Activated CD4-positive, CD25-positive, alpha-beta regulatory T cell treated with anti-CD3 and anti-CD28 coated beads, Interleukin-2, amount 50 U/mL, for 72 hours (primary cell): ENCODE measurements around the gene PWWP2A.
A peak's percentile ranks its signal among the peaks of the same experiment; 100 is the strongest.
"Not testable (repeated sequence)": the region's sequence is repeated elsewhere in the genome, so short reads cannot be mapped to it uniquely, and the experiment has no call there.

Source experiments
- DNase-seq: peaks from one replicate; pipeline ENCODE4 v3.0.0; 2021

The PWWP2A gene, protein sequence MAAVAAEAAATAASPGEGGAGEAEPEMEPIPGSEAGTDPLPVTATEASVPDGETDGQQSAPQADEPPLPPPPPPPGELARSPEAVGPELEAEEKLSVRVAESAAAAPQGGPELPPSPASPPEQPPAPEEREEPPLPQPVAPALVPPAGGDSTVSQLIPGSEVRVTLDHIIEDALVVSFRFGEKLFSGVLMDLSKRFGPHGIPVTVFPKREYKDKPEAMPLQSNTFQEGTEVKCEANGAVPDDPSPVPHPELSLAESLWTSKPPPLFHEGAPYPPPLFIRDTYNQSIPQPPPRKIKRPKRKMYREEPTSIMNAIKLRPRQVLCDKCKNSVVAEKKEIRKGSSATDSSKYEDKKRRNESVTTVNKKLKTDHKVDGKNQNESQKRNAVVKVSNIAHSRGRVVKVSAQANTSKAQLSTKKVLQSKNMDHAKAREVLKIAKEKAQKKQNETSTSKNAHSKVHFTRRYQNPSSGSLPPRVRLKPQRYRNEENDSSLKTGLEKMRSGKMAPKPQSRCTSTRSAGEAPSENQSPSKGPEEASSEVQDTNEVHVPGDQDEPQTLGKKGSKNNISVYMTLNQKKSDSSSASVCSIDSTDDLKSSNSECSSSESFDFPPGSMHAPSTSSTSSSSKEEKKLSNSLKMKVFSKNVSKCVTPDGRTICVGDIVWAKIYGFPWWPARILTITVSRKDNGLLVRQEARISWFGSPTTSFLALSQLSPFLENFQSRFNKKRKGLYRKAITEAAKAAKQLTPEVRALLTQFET

DNA sequence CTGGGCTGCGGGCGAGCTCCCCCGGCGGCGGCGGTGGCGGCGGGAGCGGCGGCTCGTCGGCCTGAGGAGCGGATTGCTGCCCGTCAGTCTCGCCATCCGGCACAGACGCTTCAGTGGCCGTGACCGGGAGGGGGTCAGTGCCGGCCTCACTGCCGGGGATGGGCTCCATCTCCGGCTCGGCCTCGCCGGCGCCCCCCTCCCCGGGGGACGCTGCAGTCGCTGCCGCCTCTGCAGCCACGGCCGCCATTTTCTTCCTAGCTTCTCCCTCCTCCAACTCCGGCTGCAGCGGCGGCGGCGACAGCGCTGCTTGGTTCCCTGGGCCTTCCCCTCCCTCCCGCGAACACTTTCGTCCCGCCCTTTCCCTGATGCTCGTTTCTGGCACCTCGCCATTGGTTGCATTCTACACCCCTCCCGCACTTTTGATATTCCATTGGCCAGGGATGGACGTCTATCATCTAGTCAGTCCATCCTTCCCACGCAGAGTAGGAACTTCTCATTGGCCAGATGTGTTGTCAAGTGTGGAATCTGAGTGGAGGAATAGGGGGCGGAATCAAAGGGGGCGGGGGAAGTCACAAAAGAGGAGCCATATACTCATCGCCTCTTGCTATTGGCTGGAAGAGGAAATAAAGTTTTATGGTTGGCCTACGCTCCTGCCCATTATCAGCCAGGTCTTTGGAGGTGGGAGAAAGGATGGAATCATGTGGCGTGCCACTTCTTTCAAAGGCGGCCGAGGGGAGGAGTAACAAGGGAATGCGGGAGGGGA lies at the start of gene PWWP2A:
Gene PWWP2A (minus strand): TSS at position 309 of the 763 bp plus-strand sequence. CDS start 62 bp downstream, at position 247.
- DNase-seq, result peak; percentile 89

DNA sequence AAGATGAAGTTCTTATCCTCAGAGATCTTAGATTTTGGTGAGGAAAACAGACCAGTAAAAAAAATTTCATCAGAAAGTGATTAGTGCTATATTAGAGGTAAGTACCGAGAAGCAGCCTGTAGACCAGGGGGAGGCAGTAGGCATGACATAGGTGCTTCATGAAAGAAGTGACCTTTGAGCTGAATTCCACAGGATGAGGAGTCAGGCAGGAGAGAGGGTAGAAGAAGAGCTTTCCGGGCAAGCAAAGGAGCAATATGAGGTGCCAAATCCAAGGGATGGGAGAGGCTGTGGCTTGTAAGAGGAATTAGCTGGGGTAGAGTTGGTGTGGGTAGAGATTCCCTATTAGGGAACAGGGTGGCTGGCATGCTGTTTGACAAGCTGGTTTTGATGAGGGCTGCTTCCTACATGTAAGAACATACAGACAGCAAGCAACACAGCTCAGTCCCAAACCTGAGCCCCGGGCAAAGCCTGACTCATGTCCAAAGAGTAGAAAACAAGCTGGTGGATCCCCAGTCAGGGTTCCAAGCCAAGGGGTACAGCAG lies 48.4 kb upstream of the PWWP2A start:
- no peak for DNase-seq

DNA sequence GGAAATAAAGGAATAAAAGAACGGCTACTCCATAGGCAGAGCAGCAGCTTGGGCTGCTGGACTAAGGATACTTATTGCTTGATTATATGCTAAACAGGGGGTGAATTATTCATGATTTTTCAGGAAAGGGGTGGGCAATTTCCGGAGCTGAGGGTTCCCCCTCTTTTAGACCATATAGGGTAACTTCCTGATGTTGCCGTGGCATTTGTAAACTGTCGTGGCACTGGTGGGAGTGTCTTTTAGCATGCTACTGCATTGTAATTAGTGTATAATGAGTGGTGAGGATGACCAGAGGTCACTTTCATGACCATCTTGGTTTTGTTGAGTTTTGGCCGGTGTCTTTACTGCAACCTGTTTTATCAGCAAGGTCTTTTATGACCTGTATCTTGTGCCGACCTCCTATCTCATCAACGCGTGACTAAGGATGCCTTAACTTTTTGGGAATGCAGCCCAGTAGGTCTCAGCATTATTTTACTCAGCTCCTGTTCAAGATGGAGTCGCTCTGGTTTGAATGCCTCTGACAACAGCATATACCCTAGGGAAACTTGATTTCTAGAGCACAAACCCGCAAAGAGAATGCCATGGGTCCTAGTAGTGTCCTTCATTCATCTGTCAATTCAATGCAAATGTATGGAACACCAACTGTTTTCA lies 47.8 kb upstream of the PWWP2A start:
- DNase-seq, result no peak

DNA sequence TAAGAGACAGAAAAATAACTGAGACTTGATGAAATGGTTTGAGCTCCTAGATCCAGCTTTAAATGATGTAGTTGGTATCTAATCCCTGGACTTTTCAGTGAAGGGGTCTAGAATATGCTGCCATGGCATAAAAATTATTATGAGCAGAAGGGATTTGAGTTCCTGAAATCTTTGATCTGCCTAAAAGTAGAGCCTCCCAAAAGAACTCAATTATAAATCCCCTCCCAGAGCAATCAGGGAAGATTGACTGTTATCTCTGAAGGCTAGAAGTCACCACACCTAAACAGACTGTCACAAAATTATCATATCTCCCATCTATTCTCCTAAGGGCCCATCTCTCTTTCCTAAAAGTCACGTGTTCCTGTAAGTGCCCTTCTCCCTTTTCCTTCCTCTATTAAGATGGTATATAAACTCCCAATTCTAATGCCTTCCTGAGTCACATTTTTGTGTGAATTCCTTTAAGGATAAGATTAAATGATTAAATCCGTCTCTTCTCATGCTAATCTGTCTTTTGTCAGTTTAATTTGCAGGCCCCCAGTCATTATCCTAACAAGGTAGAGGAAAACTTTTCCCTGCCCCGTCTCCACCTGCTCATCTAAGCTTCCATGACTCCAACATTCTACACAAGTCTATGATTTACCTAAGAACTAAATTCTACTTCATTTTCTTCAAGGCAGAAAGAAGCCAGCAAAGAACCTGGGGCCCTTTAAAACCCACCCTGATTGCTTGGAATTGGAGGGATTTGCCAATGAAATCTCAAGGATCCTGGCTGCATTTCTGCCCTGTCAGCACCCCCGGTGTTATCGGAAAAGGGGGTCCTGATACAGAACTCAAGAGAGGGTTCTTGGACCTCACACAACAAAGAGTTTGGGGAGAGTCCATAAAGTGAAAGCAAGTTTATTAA lies 47.1 kb upstream of the PWWP2A start:
- DNase-seq, result no peak

DNA sequence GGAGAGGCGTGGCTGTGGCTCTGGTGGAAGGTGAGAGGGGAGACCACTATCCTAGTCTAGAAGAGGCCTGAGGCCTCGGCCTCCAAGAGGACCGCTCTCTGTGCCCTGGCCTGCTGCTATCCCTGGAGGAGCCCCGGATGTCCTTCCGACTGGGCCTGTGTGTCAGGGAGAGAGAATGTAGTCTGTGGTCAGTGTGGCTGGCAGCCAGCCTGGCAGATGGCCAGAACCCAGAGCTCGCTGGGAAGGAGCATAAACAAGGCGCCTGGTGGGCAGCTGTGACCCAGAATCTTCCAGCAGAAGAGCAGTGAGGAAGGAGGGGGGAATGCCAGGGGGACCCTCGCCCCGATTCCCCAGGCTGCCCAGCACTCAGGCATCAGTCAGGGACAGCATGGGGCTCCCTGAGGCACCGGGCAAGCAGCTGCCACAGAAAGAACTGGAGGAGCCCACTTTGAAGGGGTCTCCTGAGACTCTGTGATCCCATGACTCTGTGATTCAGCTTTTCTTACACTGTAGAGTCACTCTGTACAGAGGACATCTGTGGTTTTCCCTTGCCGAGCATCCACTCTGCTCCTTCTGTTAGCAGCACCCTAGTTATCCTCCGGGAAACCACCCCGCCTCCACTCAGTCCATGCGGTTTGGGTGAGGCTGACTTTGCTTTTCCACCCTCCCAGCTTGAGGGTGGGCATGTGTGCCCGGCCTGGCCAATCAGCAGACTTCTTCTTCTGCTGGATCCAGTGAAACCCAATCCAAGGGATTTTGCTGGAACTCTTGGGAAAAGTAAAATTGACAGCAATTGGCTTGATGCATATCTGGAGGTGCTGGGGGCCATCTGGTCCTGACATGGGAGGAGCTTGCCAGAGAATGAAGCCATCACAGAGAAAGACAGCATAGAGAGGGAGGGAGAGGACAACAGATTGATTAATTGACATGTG lies 46.2 kb upstream of the PWWP2A start:
- no peak for DNase-seq

DNA sequence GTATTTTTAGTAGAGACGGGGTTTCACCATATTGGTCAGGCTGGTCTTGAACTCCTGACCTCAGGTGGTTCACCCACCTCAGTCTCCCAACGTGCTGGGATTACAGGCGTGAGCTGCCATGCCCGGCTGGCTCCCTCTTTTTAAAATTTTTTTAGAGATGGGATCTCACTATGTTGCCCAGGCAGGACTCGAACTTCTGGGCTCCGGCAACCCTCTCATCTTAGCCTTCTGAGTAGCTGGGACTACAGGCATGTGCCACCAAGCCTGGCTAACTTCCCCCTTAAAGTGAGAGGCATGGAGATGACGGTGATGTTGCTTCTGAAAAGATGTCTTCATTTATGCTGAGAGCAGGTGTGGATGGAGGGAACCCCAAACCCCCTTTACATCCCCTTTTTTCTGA lies 43.7 kb upstream of the PWWP2A start:
- no peak for DNase-seq

DNA sequence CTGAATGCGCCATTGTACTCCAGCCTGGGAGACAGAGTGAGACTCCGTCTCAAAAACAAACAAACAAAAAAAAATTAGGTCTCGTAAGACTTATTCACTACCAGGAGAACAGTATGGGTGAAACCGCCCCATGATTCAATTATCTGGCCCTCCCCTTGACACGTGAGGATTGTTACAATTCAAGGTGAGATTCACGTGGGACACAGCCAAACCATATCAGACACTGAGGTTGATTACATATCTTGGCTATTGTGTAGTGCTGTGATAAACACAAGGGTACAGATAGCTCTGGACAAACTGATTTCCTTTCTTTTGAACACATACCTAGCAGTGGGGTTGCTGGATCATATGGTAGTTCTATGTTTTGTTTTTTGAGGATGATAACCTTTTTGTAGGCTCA lies 42.4 kb upstream of the PWWP2A start:
- DNase-seq, result no peak

DNA sequence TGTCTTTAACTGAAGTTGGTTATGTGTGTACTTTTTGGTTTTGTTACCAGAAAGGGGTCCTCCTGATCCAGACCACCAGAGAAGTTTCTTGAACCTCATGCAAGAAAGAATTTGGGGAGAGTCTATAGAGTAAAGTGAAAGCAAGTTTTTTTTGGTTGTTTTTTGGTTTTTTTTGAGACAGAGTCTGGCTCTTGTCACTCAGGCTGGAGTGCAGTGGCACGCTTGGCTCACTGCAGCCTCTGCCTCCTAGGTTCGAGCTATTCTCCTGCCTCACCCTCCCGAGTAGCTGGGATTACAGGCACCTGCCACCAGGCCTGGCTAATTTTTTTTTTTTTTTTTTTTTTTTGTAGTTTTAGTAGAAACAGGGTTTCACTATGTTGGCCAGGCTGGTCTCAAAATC lies 41.6 kb upstream of the PWWP2A start:
- not testable (repeated sequence) for DNase-seq

DNA sequence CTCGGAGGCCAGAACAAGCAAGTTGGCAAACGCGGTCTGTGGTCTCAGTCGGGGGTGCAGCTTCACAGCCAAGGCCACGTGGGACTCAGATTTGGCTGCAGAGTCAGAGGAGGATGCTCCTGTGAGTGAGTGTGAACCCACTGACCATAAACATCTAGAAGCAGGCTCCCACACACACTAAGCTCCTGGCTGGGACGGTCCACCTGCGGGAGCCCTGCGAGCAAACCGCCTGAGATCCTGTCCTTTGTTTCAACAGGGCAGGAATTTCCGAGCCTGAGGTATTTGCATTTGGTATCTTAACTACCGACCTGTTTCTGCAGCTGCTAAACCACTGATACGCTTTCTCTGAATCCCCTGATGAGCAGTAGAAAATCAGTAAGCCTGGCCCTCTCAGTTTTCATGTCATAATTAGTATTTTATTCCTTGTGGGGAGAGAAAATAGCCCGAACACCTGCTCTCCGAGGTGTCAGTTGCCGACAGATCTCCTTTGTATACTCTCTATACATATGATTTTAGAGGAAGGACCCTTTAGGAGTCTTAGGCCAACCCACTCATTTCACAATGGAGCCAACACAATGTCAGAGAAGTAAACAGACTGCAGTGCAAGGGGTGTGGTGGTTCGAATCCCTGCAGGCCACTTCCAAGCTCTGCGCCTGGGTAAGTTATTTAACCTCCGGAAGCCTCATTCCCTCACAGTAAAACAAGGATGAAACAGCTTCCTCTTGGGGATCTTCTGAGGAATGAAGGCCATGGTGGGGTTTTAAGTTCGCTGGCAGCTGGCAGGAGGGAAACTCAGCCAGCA lies 40.9 kb upstream of the PWWP2A start:
- no peak for DNase-seq

DNA sequence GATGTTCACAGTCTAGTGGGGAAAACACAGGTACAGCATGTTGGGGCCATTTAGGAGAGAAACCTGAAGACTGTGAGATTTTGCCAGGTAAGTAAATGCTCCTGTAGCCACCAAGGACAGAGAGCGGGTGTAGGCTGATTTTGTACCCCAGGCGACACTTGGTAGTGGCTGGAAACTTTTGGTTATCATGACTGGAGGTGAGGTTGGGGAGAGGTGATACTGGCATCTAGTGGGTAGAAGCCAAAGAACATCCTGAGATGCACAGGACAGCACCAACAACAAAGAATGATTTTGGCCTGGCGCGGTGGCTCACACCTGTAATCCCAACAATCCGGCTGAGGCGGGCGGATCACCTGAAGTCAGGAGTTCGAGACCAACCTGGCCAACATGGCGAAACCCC lies 38.8 kb upstream of the PWWP2A start:
- DNase-seq, result no peak

DNA sequence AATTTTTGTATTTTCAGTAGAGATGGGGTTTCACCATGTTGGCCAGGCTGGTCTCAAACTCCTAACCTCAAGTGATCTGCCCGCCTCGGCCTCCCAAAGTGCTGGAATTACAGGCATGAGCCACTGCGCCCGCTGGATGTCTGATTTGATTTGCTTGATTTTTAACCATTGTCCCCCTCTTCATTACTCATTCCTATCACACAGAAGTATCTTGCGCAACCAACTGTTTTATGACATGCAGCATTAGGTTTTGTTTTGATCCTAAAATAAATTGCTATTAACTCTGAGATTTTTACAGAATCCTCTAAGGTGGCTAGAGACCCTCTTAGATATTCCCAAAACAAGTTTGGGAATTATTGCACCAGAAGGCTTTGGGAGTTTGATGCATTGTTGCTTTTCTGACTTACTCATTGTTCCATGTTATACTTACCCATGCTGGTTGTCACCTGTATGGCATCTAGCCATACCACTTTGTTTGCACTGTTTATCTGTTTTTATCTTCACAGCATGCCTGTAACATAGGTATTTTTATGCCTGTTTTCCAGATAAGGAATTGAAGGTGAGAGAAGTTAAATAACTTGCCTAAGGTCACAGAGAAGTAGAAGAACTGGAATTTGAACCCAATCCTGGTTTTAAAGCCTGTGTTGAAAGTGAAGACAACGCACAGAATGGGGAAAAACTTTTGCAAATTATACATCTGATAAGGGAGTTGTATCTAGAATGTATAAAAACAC lies 35.9 kb upstream of the PWWP2A start:
- DNase-seq, result no peak

DNA sequence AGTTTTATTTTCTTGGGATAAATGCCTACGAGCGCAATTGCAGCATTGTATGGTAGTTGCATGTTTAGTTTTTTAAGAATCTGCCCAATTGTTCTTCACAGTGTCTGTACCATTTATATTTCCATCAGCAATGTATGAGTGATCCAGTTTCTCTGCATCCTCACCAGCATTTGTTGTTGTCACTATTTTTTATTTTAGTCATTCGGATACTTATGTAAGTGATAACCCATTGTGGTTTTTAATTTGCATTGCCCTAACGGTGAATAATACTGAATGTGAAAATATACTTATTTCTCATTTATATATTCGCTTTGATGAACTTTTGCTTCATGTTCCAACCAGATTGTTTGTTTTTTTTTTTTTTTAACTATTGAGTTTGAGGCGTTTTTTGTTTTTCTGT lies 33.7 kb upstream of the PWWP2A start:
- no peak for DNase-seq

DNA sequence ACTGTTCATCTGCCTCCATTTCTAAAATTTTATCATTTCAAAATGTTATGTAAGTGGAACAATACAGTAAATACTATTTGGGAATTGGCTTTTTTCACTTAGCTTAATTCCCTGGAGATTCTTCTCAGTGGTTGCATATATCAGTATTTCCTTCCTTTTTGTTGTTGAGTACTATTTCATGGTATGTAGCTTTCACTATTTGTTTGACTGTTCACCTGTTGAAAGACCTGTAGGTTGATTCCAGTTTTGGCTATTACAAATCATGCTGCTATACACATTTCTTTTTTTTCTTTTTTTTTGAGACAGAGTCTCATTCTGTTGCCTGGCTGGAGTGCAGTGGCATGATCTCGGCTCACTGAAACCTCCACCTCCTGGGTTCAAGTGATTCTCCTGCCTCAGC lies 33.0 kb upstream of the PWWP2A start:
- DNase-seq, result no peak

DNA sequence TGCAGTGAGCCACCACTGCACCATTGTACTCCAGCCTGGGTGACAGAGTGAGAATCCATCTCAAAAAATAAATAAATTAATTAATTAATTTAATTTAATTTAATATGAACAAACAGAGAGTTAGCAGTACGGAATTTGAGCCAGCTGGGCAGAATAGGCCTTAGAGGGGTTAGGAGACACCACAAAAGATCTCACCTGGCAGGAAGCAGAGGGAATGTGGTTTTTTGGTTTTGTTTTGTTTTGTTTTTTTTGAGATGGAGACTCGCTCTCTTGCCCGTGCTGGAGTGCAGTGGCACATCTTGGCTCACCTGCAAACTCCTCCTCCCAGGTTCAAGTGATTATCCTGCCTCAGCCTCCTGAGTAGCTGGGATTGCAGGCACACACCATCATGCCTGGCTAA lies 31.8 kb upstream of the PWWP2A start:
- DNase-seq, result no peak

DNA sequence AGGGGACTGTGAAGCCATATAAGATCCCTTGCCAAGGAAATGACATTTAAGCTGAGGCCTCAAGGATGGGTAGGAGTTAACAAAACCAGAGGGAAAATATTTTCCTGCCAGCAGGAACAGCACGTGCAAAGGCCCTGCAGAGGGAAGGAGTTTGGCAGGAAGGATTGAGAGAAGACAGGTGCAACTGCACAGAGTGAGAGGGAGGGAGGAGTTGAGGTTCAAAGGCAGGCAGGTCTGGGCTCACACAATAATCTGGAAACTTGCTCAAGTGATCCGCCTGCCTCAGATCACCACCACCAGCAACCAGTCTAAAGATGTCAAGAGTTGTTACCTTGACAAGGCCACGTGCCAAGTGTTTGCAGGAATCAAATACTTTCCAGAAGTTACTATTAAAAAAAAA lies 31.1 kb upstream of the PWWP2A start:
- DNase-seq, result no peak

DNA sequence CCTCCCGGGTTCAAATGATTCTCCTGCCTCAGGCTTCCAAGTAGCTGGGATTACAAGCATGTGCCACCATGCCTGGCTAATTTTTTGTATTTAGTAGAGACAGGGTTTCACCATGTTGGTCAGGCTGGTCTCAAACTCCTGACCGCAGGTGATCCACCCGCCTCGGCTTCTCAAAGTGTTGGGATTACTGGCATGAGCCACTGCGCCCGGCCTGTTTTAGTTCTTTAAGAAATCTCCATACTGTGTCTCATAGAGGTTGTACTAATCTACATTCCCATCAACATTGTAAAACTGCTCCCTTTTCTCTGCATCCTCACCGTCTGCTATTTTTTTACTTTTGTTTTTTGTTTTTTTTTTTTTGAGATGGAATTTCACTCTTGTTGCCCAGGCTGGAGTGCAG lies 25.2 kb upstream of the PWWP2A start:
- DNase-seq, result not testable (repeated sequence)

DNA sequence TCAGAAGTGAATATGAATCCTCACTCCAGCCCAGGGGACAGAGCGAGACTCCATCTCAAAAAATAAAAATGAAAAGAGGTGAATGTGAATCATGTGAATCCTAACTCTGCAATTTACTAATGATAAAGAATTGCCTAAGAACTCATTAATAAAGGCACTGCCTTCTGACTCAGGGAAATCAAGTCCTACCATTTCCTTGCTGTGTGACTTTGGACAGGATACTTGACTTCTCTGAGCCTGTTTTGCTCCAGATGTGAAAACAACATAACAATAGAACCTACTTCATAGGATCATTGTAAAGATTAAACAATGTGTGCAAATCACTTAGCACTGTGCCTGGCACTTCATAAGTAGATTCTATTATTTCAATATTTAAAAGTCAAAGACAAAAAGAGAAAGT lies 15.1 kb upstream of the PWWP2A start:
- no peak for DNase-seq

DNA sequence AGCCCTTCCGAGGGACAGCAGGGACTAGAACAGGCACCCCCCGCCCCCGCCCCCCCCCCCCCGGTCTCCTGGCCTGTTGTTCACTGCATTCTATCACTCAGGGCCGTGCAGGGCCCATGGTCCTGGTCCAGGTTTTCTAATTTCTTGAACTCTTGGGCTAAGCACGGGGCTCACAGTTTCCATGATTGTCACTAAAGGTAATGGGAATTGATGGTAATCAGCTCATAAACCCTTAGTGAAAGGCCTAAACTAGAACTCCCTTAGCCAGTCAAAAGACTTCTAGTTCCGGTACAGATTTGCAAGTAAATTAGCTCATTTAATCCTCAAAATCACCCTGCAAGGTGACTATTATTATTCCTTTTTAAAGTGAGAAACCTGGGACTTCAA lies 14.7 kb upstream of the PWWP2A start:
- no peak for DNase-seq
